K562 (cell line): Measurements from ENCODE around the gene KBTBD2. TPM values are rescaled to one million over a fixed set of nuclear protein-coding genes. Genes with fewer than 3 reads are reported as not detected.

Experiments
- ATAC-seq: fragments of 200-7000 bp; cut with Tn5 transposase; 3 replicates; pipeline ENCODE4 v1.9.1; 2020; ENCODE audit warnings: moderate library complexity
- BruUV-seq: library from RNA; stranded (reverse); fragments of 400-500 nt; replicated peaks from 2 replicates; lab custom pipeline; 2021; lab: Mats Ljungman, UMichigan
- CTCF ChIA-PET: fragments of 300-600 bp; formaldehyde crosslinking; extraction: SDS; loops from one replicate; lab custom pipeline; 2021; ENCODE audit warnings: low intra/inter-chr PET ratio; lab: Yijun Ruan, JAX
- POLR2A ChIA-PET: fragments of 300-600, 350-650 bp; sonication (Branson Sonifier 250); formaldehyde crosslinking; extraction: SDS; loops from one replicate; lab custom pipeline; 2021; ENCODE audit warnings: antibody characterized with exemption, inconsistent platforms; lab: Yijun Ruan, JAX
- DNase-seq, 4 experiments: peaks; one replicate each; pipeline versions ENCODE4 v3.0.0 to v3.0.0-alpha.2; 2011 to 2018; ENCODE audit warnings: low spot score in 3 of 4, mixed read lengths in 3 of 4; ENCODE audit errors: extremely low read depth in 1 of 4
- FAIRE-seq: peaks from 2 replicates; lab custom pipeline; 2011; peaks lifted over from hg19 to GRCh38; lab: Jason Lieb, UNC
- H2AFZ ChIP-seq: 2 replicates; pipeline ENCODE4 v1.6.0; 2011; ENCODE audit warnings: low read depth, low read length, control low read depth, inconsistent platforms
- H3K27ac ChIP-seq: fragments of 200-600 bp; 3 replicates; pipeline ENCODE4 v1.8.0; 2011; ENCODE audit warnings: low read depth, mild to moderate bottlenecking, control low read depth, inconsistent platforms, low read length, moderate library complexity, mixed read lengths; ENCODE audit errors: extremely low read depth
- H3K27me3 ChIP-seq, 2 experiments: fragments of 300-600 bp in 1 of 2; 2 replicates in 1 of 2; 3 replicates in 1 of 2; pipeline versions ENCODE4 v1.6.0 to v1.8.0; 2011; ENCODE audit warnings: inconsistent platforms in 2 of 2, low read length in 2 of 2, mild to moderate bottlenecking in 1 of 2, mixed read lengths in 1 of 2, moderate library complexity in 1 of 2; ENCODE audit not compliant: control insufficient read depth in 2 of 2, insufficient read depth in 2 of 2
- H3K36me3 ChIP-seq: fragments of 300-600 bp; 3 replicates; pipeline ENCODE4 v1.8.0; 2011; ENCODE audit warnings: mild to moderate bottlenecking, low read length, inconsistent platforms; ENCODE audit not compliant: control insufficient read depth, insufficient read depth
- H3K4me1 ChIP-seq, 2 experiments: fragments of 200-600 bp in 1 of 2; replicated peaks in 1 of 2; 2 replicates in 1 of 2; 3 replicates in 1 of 2; pipeline versions ENCODE4 v1.5.1 to v1.8.0; 2011; ENCODE audit warnings: inconsistent platforms in 2 of 2, low read length in 2 of 2, mild to moderate bottlenecking in 1 of 2, mixed read lengths in 1 of 2, moderate library complexity in 1 of 2; ENCODE audit not compliant: control insufficient read depth in 2 of 2, insufficient read depth in 2 of 2
- H3K4me2 ChIP-seq: 2 replicates; pipeline ENCODE4 v1.6.1; 2011; ENCODE audit warnings: low read length, control low read depth, inconsistent platforms, mixed read lengths; ENCODE audit not compliant: insufficient read depth
- H3K4me3 ChIP-seq: fragments of 200-600 bp; sonication (generic), shearing (Covaris generic); 2 replicates; pipeline ENCODE4 v1.5.1; 2016; ENCODE audit warnings: control low read depth, inconsistent platforms
- H3K79me2 ChIP-seq: fragments of 200-600 bp; 3 replicates; pipeline ENCODE4 v1.8.0; 2011; ENCODE audit warnings: low read length, inconsistent platforms; ENCODE audit not compliant: control insufficient read depth, insufficient read depth
- H3K9ac ChIP-seq, 2 experiments: 2 replicates each; pipeline versions ENCODE4 v1.6.0 to v1.6.1; 2011; ENCODE audit warnings: low read depth in 2 of 2, low read length in 2 of 2, control low read depth in 1 of 2, inconsistent platforms in 1 of 2, mild to moderate bottlenecking in 1 of 2, mixed read lengths in 1 of 2; ENCODE audit not compliant: insufficient read depth in 1 of 2
- H3K9me1 ChIP-seq: one replicate; pipeline ENCODE4 v1.6.0; 2011; ENCODE audit warnings: inconsistent platforms, mild to moderate bottlenecking, low read length, moderate library complexity; ENCODE audit not compliant: control insufficient read depth, insufficient read depth
- H3K9me3 ChIP-seq: replicated peaks from 2 replicates; pipeline ENCODE4 v1.5.1; 2011; ENCODE audit warnings: low read depth, low read length, inconsistent platforms; ENCODE audit not compliant: control insufficient read depth, insufficient read depth
- H4K20me1 ChIP-seq: replicated peaks from 2 replicates; pipeline ENCODE4 v1.6.1; 2011; ENCODE audit warnings: low read length, inconsistent platforms, mixed read lengths; ENCODE audit not compliant: control insufficient read depth, insufficient read depth
- HNRNPLL ChIP-seq: fragments of 200-400 bp; formaldehyde crosslinking; IDR thresholded peaks from 2 replicates; pipeline ENCODE4 v1.6.1; 2017; ENCODE audit warnings: low read length, low read depth, mild to moderate bottlenecking; ENCODE audit not compliant: poor library complexity, severe bottlenecking
- KAT8 ChIP-seq: fragments of 450-650 bp; IDR thresholded peaks from 2 replicates; pipeline ENCODE4 v1.6.1; 2016; ENCODE audit warnings: low read depth, mild to moderate bottlenecking
- POLR2G ChIP-seq: fragments of 200-400 bp; formaldehyde crosslinking; IDR thresholded peaks from 2 replicates; pipeline ENCODE4 v1.6.1; 2017; ENCODE audit warnings: low read depth, mild to moderate bottlenecking, antibody characterized with exemption, low read length, moderate library complexity
- PPARD ChIP-seq: fragments of 250-450 bp; sonication (Bioruptor Pico); IDR thresholded peaks from 2 replicates; pipeline ENCODE4 v1.8.0; 2022; ENCODE audit warnings: inconsistent platforms, mild to moderate bottlenecking, moderate library complexity
- SETDB1 ChIP-seq: IDR thresholded peaks from one replicate; pipeline ENCODE4 v1.6.1; 2012; ENCODE audit warnings: low read length, control low read depth, inconsistent platforms
- TARDBP ChIP-seq: fragments of 450-650 bp; IDR thresholded peaks from 2 replicates; pipeline ENCODE4 v1.6.1; 2016
- ZNF316 ChIP-seq: fragments of 450-650 bp; IDR thresholded peaks from 2 replicates; pipeline ENCODE4 v1.6.1; 2016
- ZNF764 ChIP-seq: fragments of 250-450 bp; sonication (Bioruptor Pico); IDR thresholded peaks from 2 replicates; pipeline ENCODE4 v1.4.0; 2020; ENCODE audit warnings: low read depth, mild to moderate bottlenecking, moderate library complexity
- WGBS: fragments of 100-300 bp; shearing (Covaris generic); methylation state at CpG from one replicate; pipeline ENCODE4 v1.1.6; 2016; ENCODE audit warnings: low coverage, mixed read lengths; ENCODE audit not compliant: insufficient coverage; ENCODE audit errors: missing lambda C conversion rate; 5-methylcytosine and 5-hydroxymethylcytosine counted together
- in situ Hi-C: fragments of 300-500 bp; cut with MboI; formaldehyde crosslinking; loops from 4 replicates; pipeline ENCODE4 v1.15.0; 2018; ENCODE audit warnings: inconsistent platforms, mixed read lengths
- intact Hi-C: fragments of 100-400 bp; cut with micrococcal nuclease; formaldehyde crosslinking; loops from 2 replicates; pipeline ENCODE4 v1.14.2; 2022
- polyA plus RNA-seq, 8 experiments: library from polyadenylated mRNA; depleted of rRNA in 4 of 8; stranded (reverse) in 5 of 8; unstranded in 3 of 8; fragments of >200 nt; fragmentation: Nextera tagmentation in 2 of 8; fragmentation: Illumina TruSeq in 1 of 8; extraction: Ambion mirVana in 2 of 8; extraction: Trizol in 1 of 8; gene quantifications; 2 replicates each; pipeline versions ENCODE4 v1.2.1 to v1.2.3, GENCODE V29; 2011 to 2014; ENCODE audit warnings: inconsistent platforms in 1 of 8, missing spikeins in 1 of 8
- total RNA-seq, 7 experiments: library from RNA; depleted of rRNA in 6 of 7; stranded (reverse); fragments of >200 nt in 6 of 7; fragmentation: Illumina TruSeq in 2 of 7; extraction: Trizol in 2 of 7; gene quantifications; 2 replicates each; pipeline versions ENCODE4 v1.2.1 to v1.2.3, GENCODE V29; 2011 to 2021; ENCODE audit warnings: low replicate concordance in 1 of 7

Gene KBTBD2
- total and polyA plus RNA-seq, 9 of the 15 experiments (the other 6 are each of a cell fraction or from before 2014, with no cell fraction given): 22.8 to 62.2 (median 30.8) TPM

- no peak for FAIRE-seq
These were observed 44.0 kb upstream of the KBTBD2 start for GRCh38 chr7:32935558-32935957.

GRCh38 chr7:32930378-32930777, 38.8 kb upstream of the KBTBD2 start:
- Histone ChIP-seq H3K36me3 (peaks cover 59% of the 10 kb centered on the region), H3K27me3 (no peaks in the 10 kb centered on the region), H3K4me2 (no peak overlapping the region), H2AFZ (no peak overlapping the region), H3K9me3 (no peaks in the 10 kb centered on the region), H3K4me1 (no peaks in the 10 kb centered on the region), H3K4me3 (no peak overlapping the region), H3K27ac (no peak overlapping the region), H4K20me1 (no peaks in the 10 kb centered on the region), H3K79me2 (peaks cover 4% of the 10 kb centered on the region; the same call in 1 of the 3 replicates), H3K9ac (no peak overlapping the region), H3K9me1 (peaks cover 3% of the 10 kb centered on the region)
- CTCF ChIA-PET: no interaction called here
- FAIRE-seq (no peak), ATAC-seq (no peak), DNase-seq (no peak)
- BruUV-seq: no TSS peak
- 96% methylated on average over 7 of the region's 7 CpGs for WGBS
- TF ChIP-seq ZNF316 (peak; percentile 28; the same call in 1 of the 2 replicates), HNRNPLL (no peak)
- intact Hi-C loops (no loop called here), in situ Hi-C loops (no loop called here)
- POLR2A ChIA-PET: interaction anchor here (1.2 kb wide), 1 partner anchor 25 kb away, joined by 4 read pairs; no protein-coding TSS in a partner anchor

More at GRCh38 chr7:32935558-32935957, 44.0 kb upstream of the KBTBD2 start:
- H3K36me3 ChIP-seq: peaks cover 45% of the 10 kb centered on the region
- no peak overlapping the region for H3K9ac ChIP-seq
- H4K20me1 ChIP-seq: no peaks in the 10 kb centered on the region
- H3K9me1 ChIP-seq: peaks cover 3% of the 10 kb centered on the region
- no TSS peak for BruUV-seq
- ChIA-PET CTCF (no interaction called here), POLR2A (no interaction called here)
- intact Hi-C loops (no loop called here), in situ Hi-C loops (no loop called here)
- H3K27ac ChIP-seq: no peak overlapping the region
- H3K4me2 ChIP-seq: no peak overlapping the region
- DNase-seq: no peak
- ATAC-seq: no peak
- H3K4me3 ChIP-seq: no peak overlapping the region
- 81% methylated on average over 1 of the region's 1 CpG for WGBS
- H3K79me2 ChIP-seq: peaks cover 41% of the 10 kb centered on the region
- no peak overlapping the region for H2AFZ ChIP-seq
- peaks cover 0 to 8% of the 10 kb centered on the region in 2 experiments; a peak in 3 of 5 replicates for H3K4me1 ChIP-seq
- H3K9me3 ChIP-seq: no peaks in the 10 kb centered on the region
- TF ChIP-seq ZNF764 (CRISPR knock-in tag): no peak
- TF ChIP-seq TARDBP: no peak
- TF ChIP-seq KAT8: no peak
- no peak for TF ChIP-seq PPARD
- TF ChIP-seq SETDB1: no peak
- peak; percentile 58 for TF ChIP-seq ZNF316
- no peak for TF ChIP-seq POLR2G
- H3K27me3 ChIP-seq: no peaks in the 10 kb centered on the region
